Occipital lobe (tissue), 2 donors: ENCODE data around the gene SORCS1. TPM values are rescaled to one million over a fixed set of nuclear protein-coding genes. Genes with fewer than 3 reads are reported as not detected.
A peak's percentile ranks its signal among the peaks of the same experiment; 100 is the strongest.

Source experiments
- DNase-seq: peaks from one replicate; lab custom pipeline; 2025; lab: John Stamatoyannopoulos, UW
- total RNA-seq: library from RNA; depleted of rRNA; stranded (reverse); fragments of >200 nt; gene quantifications from one replicate; pipeline ENCODE4 v1.2.3, GENCODE V29; 2014

The SORCS1 gene
- total RNA-seq, 1 donor from 2014 or later: 40.6 TPM

DNA sequence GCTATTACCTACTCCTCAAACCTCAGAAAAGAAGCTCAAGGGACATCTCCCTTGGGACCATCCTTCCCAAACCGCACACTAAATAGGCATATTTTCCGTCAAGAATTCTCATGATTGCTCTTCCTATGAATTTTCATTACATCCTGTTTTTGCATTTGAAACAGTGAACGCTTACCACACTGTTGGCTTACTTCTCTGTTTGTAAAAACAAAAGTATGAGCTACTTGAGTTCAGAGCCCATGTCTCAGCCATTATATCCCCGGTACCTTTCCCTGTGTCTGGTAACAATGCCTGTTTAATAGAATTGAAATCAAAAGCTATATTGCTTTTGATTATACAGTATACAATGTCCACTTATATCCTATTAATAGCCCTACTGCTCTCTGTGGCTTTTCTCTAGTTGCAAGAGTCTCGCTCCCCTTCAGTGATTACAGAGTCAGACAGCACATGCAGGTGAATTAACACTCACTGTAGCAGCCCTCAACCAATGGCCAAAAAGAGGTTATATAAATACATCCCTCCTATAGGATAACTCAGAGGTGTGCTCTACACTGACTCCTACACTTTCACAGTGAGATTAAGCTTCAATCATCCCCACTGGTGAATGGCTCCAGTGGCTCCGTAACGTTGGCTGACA, 264.4 kb downstream of the SORCS1 start:
- DNase-seq: no peak

- DNase-seq: peak; percentile 5
Measured at GRCh38 chr10:106898446-106898845, 266.1 kb downstream of the SORCS1 start.

DNA sequence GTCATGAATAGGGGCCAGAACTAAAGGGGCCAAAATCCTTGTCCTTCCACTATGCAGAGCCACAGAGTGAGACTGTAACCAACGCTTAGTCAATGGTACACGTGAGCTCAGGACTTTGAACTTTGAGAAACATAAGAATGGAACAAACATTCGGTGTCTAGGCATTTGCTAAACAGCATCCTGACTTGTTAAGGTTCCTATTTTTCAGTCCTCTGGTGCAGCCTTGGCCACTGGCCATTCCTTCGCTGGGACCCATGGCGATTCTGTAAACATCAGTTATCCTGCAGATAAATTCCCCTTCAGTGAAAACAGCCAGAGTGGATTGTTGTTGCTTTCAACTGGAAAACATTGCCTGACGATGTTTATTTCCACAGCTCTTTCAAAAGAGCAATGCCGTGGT, 266.8 kb downstream of the SORCS1 start:
- DNase-seq: no peak

DNA sequence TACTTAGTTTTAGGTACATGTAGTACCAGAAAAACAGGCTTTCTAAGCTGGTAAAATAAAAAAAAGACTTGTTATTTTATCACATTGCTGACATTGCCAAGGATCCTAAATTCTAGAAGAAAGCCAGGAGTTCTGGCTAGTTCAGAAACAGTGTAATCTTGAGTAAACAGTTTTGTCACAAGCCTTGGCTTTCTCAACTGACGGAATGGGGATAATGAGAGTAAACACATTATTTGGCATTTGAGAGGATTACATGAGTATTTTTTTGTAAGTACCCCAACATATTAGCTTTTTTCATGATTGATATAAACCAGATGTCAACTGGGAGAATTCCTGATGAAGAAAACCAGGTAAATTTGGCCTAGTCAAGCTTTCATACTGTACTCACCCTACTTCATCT, 269.8 kb downstream of the SORCS1 start:
- no peak for DNase-seq

GRCh38 chr10:106877574-106877973, 286.9 kb downstream of the SORCS1 start:
- no peak for DNase-seq

GRCh38 chr10:106874604-106874889, 290.0 kb downstream of the SORCS1 start:
- DNase-seq: no peak

DNA sequence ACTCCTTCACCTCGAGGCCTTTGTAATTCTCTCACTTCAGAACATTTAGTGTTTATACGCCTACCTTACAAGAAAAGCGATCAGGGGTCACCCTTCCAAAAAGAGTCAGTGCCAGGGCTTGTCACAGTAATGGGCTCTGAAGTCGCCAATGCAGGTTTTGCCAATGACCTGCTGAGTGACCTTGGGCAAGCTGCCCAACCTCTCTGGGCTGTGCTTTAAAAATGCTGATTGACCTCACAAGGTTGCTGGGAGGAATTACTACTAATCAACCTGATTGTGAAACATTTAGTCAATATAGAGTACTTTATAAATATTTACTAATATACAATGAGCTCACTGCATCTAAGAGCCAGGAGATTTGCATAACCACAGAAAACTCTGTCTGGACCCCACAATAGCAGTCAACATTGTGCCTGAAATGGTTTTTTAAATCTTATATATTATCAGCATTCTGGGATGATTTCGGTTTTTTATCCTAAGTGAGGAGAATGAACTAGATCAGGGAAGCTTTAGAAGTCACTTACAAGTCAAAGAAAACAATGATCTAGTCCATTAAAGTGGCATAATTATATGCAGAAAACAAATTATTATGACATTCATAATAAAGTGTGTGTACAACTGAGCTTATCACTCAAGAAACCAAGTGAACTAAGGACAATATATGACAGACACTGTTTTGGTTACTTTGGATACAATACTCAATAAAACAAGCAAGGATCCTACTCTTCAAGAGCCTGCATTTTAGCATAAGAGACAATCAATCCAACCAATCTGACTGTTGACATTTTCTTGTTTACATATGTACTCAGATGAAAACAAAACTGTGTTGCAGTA, 290.5 kb downstream of the SORCS1 start:
- no peak for DNase-seq

DNA sequence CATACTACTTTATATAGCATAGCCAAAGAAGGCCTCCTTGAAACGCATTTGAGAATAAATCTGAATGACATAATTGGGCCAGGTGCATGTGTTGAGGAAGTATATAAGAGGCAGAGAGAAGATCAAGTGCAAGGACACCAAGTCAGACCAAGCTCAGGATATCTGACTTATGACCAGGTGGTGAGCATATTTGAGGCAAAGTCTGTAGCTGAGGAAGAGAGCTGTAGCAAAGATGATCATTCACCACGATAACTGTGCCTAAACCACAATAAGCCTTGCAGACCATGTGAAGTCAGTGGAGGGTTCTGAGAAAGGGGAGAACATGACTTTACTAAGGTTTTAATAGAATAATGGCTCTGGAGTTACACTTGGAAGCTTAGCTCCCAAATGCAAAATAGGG, 292.3 kb downstream of the SORCS1 start:
- DNase-seq: no peak

GRCh38 chr10:106866244-106866845, 298.2 kb downstream of the SORCS1 start:
- DNase-seq: no peak

DNA sequence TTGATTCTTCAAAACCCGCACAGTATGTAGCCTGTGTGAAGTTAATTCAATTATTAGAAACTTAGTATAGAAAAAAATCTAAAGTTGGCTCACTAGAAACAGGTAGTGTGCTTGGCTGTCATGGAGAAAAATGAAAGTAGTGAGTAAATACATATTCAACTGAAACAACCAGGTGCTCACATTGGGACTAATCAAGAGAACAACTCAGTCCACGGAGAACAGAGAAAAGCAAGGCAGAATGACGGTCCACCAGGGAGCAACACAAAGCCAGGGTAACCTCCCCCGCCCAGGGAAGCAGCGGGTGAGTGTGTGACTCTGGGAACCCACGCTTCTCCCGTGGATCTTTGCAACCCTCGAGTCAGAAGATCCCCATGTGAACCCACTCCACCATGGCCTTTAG, 300.5 kb downstream of the SORCS1 start:
- no peak for DNase-seq

DNA sequence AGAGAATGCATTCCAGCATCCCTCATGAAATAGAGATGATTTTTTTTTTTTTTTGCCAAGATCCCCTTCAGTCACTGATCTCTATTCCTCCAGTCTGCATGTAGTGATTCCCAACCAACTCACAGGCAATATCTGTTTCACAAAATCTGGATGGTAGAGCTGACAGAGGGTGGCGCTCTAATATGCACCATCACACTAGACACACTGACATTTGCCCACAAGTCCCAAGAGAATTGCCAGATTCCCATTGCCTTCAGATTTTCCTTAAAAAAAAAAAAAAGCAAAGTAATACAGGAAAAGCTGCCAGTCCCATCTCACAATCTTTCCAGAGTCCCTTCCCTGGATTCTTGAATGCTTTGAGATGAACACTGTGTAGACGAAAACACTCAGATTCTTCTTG, 301.0 kb downstream of the SORCS1 start:
- DNase-seq: no peak

GRCh38 chr10:106859892-106860652, 304.4 kb downstream of the SORCS1 start:
- DNase-seq: no peak

- no peak for DNase-seq
Measured at GRCh38 chr10:106857728-106858127, 306.8 kb downstream of the SORCS1 start.

DNA sequence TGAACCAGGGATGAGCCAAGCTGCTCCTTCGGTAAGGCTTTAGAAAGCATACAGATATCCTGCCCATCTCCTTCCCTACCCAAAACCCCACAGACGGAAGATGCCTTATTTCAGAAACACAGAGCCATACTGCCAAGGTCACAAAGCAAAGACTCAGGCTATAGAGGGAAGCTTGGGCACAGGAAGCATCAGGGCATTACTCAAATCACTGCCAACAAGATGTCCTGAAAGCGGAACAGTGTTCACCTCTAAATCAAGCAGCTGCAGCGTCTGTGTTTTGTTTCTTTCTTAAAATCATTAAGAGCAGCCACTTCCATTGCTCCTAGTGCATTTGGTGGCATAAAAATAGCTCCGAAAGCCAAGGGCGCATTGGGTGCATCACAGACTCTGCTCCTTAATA, 307.3 kb downstream of the SORCS1 start:
- no peak for DNase-seq

GRCh38 chr10:106836933-106837663, 327.4 kb downstream of the SORCS1 start:
- DNase-seq: no peak

GRCh38 chr10:106832846-106833245, 331.7 kb downstream of the SORCS1 start:
- DNase-seq: no peak

DNA sequence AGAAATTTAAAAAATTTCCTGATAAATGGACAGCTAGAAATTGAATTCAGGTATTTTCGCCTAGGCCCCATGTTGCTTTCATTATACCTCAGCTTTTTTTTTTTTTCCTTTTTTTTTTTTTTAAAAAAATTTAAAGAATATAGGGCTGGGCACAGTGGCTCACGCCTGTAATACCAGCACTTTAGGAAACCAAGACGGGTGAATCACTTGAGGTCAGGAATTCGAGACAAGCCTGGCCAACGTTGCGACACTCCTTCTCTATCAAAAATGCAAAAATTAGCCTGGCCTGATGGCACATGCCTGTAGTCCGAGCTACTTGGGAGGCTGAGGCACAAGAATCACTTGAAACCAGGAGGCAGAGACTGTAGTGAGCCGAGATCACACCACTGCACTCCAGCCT, 334.0 kb downstream of the SORCS1 start:
- DNase-seq: no peak

GRCh38 chr10:106830006-106830405, 334.5 kb downstream of the SORCS1 start:
- DNase-seq: no peak

DNA sequence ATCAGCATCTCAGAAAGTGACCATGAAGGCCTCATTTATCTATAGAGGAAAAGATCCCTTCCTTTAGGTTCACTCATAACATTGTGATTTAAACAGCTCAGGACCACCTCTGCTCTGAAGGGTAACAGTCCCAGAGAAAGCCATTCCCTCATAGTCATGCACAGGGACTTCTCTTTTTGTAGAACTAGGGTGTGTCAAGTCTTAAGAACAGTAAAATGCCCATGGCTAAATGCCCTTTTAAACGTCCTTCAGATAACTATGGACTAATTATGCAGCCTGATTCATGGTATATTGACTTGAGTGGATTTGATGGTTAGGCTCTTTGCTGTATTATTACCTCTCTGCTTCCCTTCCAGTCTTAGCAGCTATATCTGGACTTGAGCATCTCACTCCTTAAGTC, 337.8 kb downstream of the SORCS1 start:
- no peak for DNase-seq

GRCh38 chr10:106825576-106826364, 338.7 kb downstream of the SORCS1 start:
- DNase-seq: no peak

DNA sequence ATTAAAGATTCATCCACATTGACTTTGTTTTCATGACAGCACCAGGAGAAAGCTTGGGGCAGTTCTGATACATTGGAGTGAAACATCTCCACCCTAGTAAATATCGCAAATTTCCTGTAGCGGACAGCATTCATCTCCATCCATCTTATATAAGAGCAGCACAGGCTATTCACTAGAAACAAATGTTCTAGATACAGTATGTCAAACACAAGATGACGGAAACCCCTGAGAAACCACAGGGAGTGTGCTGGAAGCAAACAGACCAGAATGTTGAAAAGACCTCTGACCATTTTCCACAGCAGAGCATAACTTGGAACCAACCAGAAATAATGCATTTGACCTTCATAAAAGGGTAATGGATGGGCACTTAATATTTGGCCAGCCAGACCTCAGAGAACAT, 343.9 kb downstream of the SORCS1 start:
- no peak for DNase-seq
